ENCODE results near the gene CHID1.

CHID1 gene

GRCh38 chr11:858053-858761, 52.4 kb downstream of the CHID1 start:
- H3K27me3 Mint-ChIP-seq = no peaks in the 10 kb centered on the region
- H3K27ac Mint-ChIP-seq = no peak overlapping the region
- no peaks in the 10 kb centered on the region for H3K36me3 Mint-ChIP-seq
- H3K9me3 Mint-ChIP-seq = no peaks in the 10 kb centered on the region
- no peaks in the 10 kb centered on the region for H3K4me1 Mint-ChIP-seq
- H3K4me3 Mint-ChIP-seq = no peak overlapping the region

GRCh38 chr11:856397-856796, 54.2 kb downstream of the CHID1 start:
- H3K27ac Mint-ChIP-seq = peak overlapping the region; percentile 59

GRCh38 chr11:855796-856195, 54.8 kb downstream of the CHID1 start:
- Mint-ChIP-seq H3K4me1 (no peaks in the 10 kb centered on the region), H3K27ac (peak overlapping the region; percentile 59), H3K9me3 (no peaks in the 10 kb centered on the region), H3K4me3 (no peak overlapping the region), H3K27me3 (no peaks in the 10 kb centered on the region), H3K36me3 (no peaks in the 10 kb centered on the region)

More at GRCh38 chr11:856397-856796, 54.2 kb downstream of the CHID1 start:
- no peaks in the 10 kb centered on the region for H3K27me3 Mint-ChIP-seq
- H3K9me3 Mint-ChIP-seq = no peaks in the 10 kb centered on the region
- no peaks in the 10 kb centered on the region for H3K36me3 Mint-ChIP-seq
- no peak overlapping the region for H3K4me3 Mint-ChIP-seq
- no peaks in the 10 kb centered on the region for H3K4me1 Mint-ChIP-seq

GRCh38 chr11:855330-855674, 55.3 kb downstream of the CHID1 start:
- Mint-ChIP-seq H3K9me3 (no peaks in the 10 kb centered on the region), H3K27ac (no peak overlapping the region), H3K36me3 (no peaks in the 10 kb centered on the region), H3K27me3 (no peaks in the 10 kb centered on the region), H3K4me1 (no peaks in the 10 kb centered on the region), H3K4me3 (no peak overlapping the region)

GRCh38 chr11:854601-855329, 55.8 kb downstream of the CHID1 start:
- Mint-ChIP-seq H3K36me3 (no peaks in the 10 kb centered on the region), H3K4me1 (no peaks in the 10 kb centered on the region), H3K4me3 (no peak overlapping the region), H3K9me3 (no peaks in the 10 kb centered on the region), H3K27ac (no peak overlapping the region), H3K27me3 (no peaks in the 10 kb centered on the region)

GRCh38 chr11:853682-854448, 56.7 kb downstream of the CHID1 start:
- Mint-ChIP-seq H3K27me3 (no peaks in the 10 kb centered on the region), H3K36me3 (no peaks in the 10 kb centered on the region), H3K27ac (no peak overlapping the region), H3K4me1 (no peaks in the 10 kb centered on the region), H3K9me3 (no peaks in the 10 kb centered on the region), H3K4me3 (no peak overlapping the region)

- Mint-ChIP-seq H3K9me3 (no peaks in the 10 kb centered on the region), H3K27ac (no peak overlapping the region), H3K36me3 (no peaks in the 10 kb centered on the region), H3K4me3 (no peak overlapping the region), H3K4me1 (peaks cover 4% of the 10 kb centered on the region), H3K27me3 (no peaks in the 10 kb centered on the region)
Measured at GRCh38 chr11:852762-853161, 57.8 kb downstream of the CHID1 start.

- no peaks in the 10 kb centered on the region for H3K27me3 Mint-ChIP-seq
- no peaks in the 10 kb centered on the region for H3K9me3 Mint-ChIP-seq
- peak overlapping the region; percentile 39 for H3K4me3 Mint-ChIP-seq
- H3K4me1 Mint-ChIP-seq = peaks cover 4% of the 10 kb centered on the region
- no peaks in the 10 kb centered on the region for H3K36me3 Mint-ChIP-seq
- no peak overlapping the region for H3K27ac Mint-ChIP-seq
Measured at GRCh38 chr11:850775-851763, 59.5 kb downstream of the CHID1 start.

GRCh38 chr11:849951-850774, 60.4 kb downstream of the CHID1 start:
- H3K4me3 Mint-ChIP-seq = peak overlapping the region; percentile 42
- peaks cover 4% of the 10 kb centered on the region for H3K4me1 Mint-ChIP-seq
- no peaks in the 10 kb centered on the region for H3K27me3 Mint-ChIP-seq
- H3K36me3 Mint-ChIP-seq = no peaks in the 10 kb centered on the region
- no peaks in the 10 kb centered on the region for H3K9me3 Mint-ChIP-seq
- H3K27ac Mint-ChIP-seq = no peak overlapping the region

GRCh38 chr11:849104-849824, 61.3 kb downstream of the CHID1 start:
- Mint-ChIP-seq H3K27me3 (no peaks in the 10 kb centered on the region), H3K9me3 (no peaks in the 10 kb centered on the region), H3K27ac (no peak overlapping the region), H3K36me3 (no peaks in the 10 kb centered on the region), H3K4me1 (peaks cover 4% of the 10 kb centered on the region), H3K4me3 (peak overlapping the region; percentile 77)

- Mint-ChIP-seq H3K4me1 (peaks cover 8% of the 10 kb centered on the region), H3K4me3 (peak overlapping the region; percentile 61), H3K9me3 (no peaks in the 10 kb centered on the region), H3K27me3 (no peaks in the 10 kb centered on the region), H3K36me3 (no peaks in the 10 kb centered on the region), H3K27ac (no peak overlapping the region)
Measured at GRCh38 chr11:848380-848931, 62.2 kb downstream of the CHID1 start.

- Mint-ChIP-seq H3K27ac (no peak overlapping the region), H3K36me3 (no peaks in the 10 kb centered on the region), H3K4me3 (no peak overlapping the region), H3K4me1 (peaks cover 10% of the 10 kb centered on the region), H3K27me3 (no peaks in the 10 kb centered on the region), H3K9me3 (no peaks in the 10 kb centered on the region)
Measured at GRCh38 chr11:847876-848275, 62.7 kb downstream of the CHID1 start.

GRCh38 chr11:846496-847098, 64.0 kb downstream of the CHID1 start:
- H3K36me3 Mint-ChIP-seq = no peaks in the 10 kb centered on the region
- H3K27ac Mint-ChIP-seq = no peak overlapping the region
- peaks cover 10% of the 10 kb centered on the region for H3K4me1 Mint-ChIP-seq
- H3K27me3 Mint-ChIP-seq = no peaks in the 10 kb centered on the region
- H3K9me3 Mint-ChIP-seq = no peaks in the 10 kb centered on the region
- H3K4me3 Mint-ChIP-seq = no peak overlapping the region
